Right renal cortex interstitium (tissue), 3 donors: ENCODE measurements around the gene USH1C. TPM values are rescaled to one million over a fixed set of nuclear protein-coding genes. Genes with fewer than 3 reads are reported as not detected.
A peak's percentile ranks its signal among the peaks of the same experiment; 100 is the strongest.

Experiments used
- DNase-seq, 3 donors: peaks; one replicate each; pipeline ENCODE4 v3.0.0-alpha.2; 2013; ENCODE audit warnings: low read depth in 3 of 3, low spot score in 2 of 3
- polyA plus RNA-seq, 3 donors: library from polyadenylated mRNA; unstranded; fragments of 120-200 nt; gene quantifications; one replicate each; pipeline ENCODE4 v1.2.1, GENCODE V29; 2013; ENCODE audit not compliant: insufficient read length in 3 of 3

The USH1C gene
- polyA plus RNA-seq, 3 donors, result 54.8 to 65.4 (median 64.8) TPM

- peak in 2 of 3 donors; percentile 54 to 59 for DNase-seq
These were observed 64.7 kb downstream of the USH1C start for GRCh38 chr11:17479284-17480214.

GRCh38 chr11:17478070-17478469 is 66.1 kb downstream of the USH1C start:
- no peak for DNase-seq

- no peak for DNase-seq
These were observed 66.9 kb downstream of the USH1C start for GRCh38 chr11:17477361-17477760.

- no peak for DNase-seq
These were observed 67.2 kb downstream of the USH1C start for GRCh38 chr11:17477084-17477333.

GRCh38 chr11:17476317-17477083 is 67.7 kb downstream of the USH1C start, which contains the start of gene ABCC8:
Gene ABCC8 (minus strand): TSS chr11:17476845. CDS start chr11:17476776, 69 bp downstream.
- no peak for DNase-seq

- no peak for DNase-seq
These were observed 68.4 kb downstream of the USH1C start for GRCh38 chr11:17475666-17476316.

- no peak for DNase-seq
These were observed 71.0 kb downstream of the USH1C start for GRCh38 chr11:17473071-17473744.

- no peak for DNase-seq
These were observed 71.7 kb downstream of the USH1C start for GRCh38 chr11:17472467-17472866.

GRCh38 chr11:17471501-17471900 is 72.7 kb downstream of the USH1C start:
- no peak for DNase-seq

- no peak for DNase-seq
These were observed 74.2 kb downstream of the USH1C start for GRCh38 chr11:17469998-17470397.

- DNase-seq, result no peak
These were observed 76.1 kb downstream of the USH1C start for GRCh38 chr11:17468122-17468521.

GRCh38 chr11:17463546-17464174 is 80.6 kb downstream of the USH1C start:
- no peak for DNase-seq

GRCh38 chr11:17462940-17463339 is 81.3 kb downstream of the USH1C start:
- no peak for DNase-seq

GRCh38 chr11:17460406-17460805 is 83.8 kb downstream of the USH1C start:
- DNase-seq, result no peak

- no peak for DNase-seq
These were observed 84.8 kb downstream of the USH1C start for GRCh38 chr11:17459236-17459896.

GRCh38 chr11:17458268-17458667 is 85.9 kb downstream of the USH1C start:
- DNase-seq, result no peak

- no peak for DNase-seq
These were observed 86.6 kb downstream of the USH1C start for GRCh38 chr11:17457396-17458173.

GRCh38 chr11:17452668-17453067 is 91.5 kb downstream of the USH1C start:
- DNase-seq, result no peak

- peak in 1 of 3 donors; percentile 16 for DNase-seq
These were observed 95.1 kb downstream of the USH1C start for GRCh38 chr11:17449158-17449557.
